Stimulated activated CD4-positive, alpha-beta T cell treated with anti-CD3 and anti-CD28 coated beads, Interleukin-15, amount 100 ng/mL, for 48 hours (primary cell): ENCODE measurements around the gene PPP4R3A.
"Not testable (repeated sequence)": the region's sequence is repeated elsewhere in the genome, so short reads cannot be mapped to it uniquely, and the experiment has no call there.

Source experiments
- DNase-seq, 2 donors: peaks; one replicate each; pipeline ENCODE4 v3.0.0-alpha.2; 2020; ENCODE audit warnings: low read depth in 2 of 2

The PPP4R3A gene

GRCh38 chr14:91503000-91503504 is 7.1 kb downstream of the PPP4R3A start:
- no peak for DNase-seq

- DNase-seq: no peak
Measured at GRCh38 chr14:91501951-91502930, 7.9 kb downstream of the PPP4R3A start.

GRCh38 chr14:91501348-91501747 is 8.8 kb downstream of the PPP4R3A start:
- no peak for DNase-seq

- no peak for DNase-seq
Measured at GRCh38 chr14:91496790-91497189, 13.3 kb downstream of the PPP4R3A start.

GRCh38 chr14:91494392-91495065 is 15.6 kb downstream of the PPP4R3A start:
- DNase-seq: not testable (repeated sequence)

- no peak for DNase-seq
Measured at GRCh38 chr14:91493169-91493568, 16.9 kb downstream of the PPP4R3A start.

GRCh38 chr14:91484744-91485143 is 25.4 kb downstream of the PPP4R3A start:
- DNase-seq: no peak

- DNase-seq: no peak
Measured at GRCh38 chr14:91484186-91484585, 25.9 kb downstream of the PPP4R3A start.

- DNase-seq: no peak
Measured at GRCh38 chr14:91482263-91483013, 27.7 kb downstream of the PPP4R3A start.

- no peak for DNase-seq
Measured at GRCh38 chr14:91477388-91477787, 32.7 kb downstream of the PPP4R3A start.

- no peak for DNase-seq
Measured at GRCh38 chr14:91473046-91473445, 37.1 kb downstream of the PPP4R3A start.

- no peak for DNase-seq
Measured at GRCh38 chr14:91470216-91470615, 39.9 kb downstream of the PPP4R3A start.

- DNase-seq: no peak
Measured at GRCh38 chr14:91466192-91466591, 43.9 kb downstream of the PPP4R3A start.

GRCh38 chr14:91464615-91465205 is 45.4 kb downstream of the PPP4R3A start:
- DNase-seq: no peak

GRCh38 chr14:91458612-91459011 is 51.5 kb downstream of the PPP4R3A start:
- no peak for DNase-seq

- DNase-seq: no peak
Measured at GRCh38 chr14:91456283-91456682, 53.8 kb downstream of the PPP4R3A start.

GRCh38 chr14:91454580-91454979 is 55.5 kb downstream of the PPP4R3A start:
- no peak for DNase-seq

GRCh38 chr14:91454155-91454554 is 56.0 kb downstream of the PPP4R3A start:
- DNase-seq: no peak

GRCh38 chr14:91453744-91454143 is 56.4 kb downstream of the PPP4R3A start:
- DNase-seq: no peak

GRCh38 chr14:91444335-91445020 is 65.6 kb downstream of the PPP4R3A start:
- no peak for DNase-seq

GRCh38 chr14:91439345-91439744 is 70.8 kb downstream of the PPP4R3A start:
- no peak for DNase-seq
